Stimulated activated naive CD8-positive, alpha-beta T cell treated with anti-CD3 and anti-CD28 coated beads, Interleukin-15, Interleukin-2, amounts not matched to agents 100 U/mL and 50 U/mL, for 24 hours (primary cell): Measurements from ENCODE around the gene CSTPP1.
"Not testable (repeated sequence)": the region's sequence is repeated elsewhere in the genome, so short reads cannot be mapped to it uniquely, and the experiment has no call there.

ENCODE experiments used
- ATAC-seq: fragments of 150-1000 bp; cut with Tn5 transposase; one replicate; pipeline ENCODE4 v1.10.0; 2021
- DNase-seq: peaks from one replicate; pipeline ENCODE4 v3.0.0; 2021

The CSTPP1 gene

GRCh38 chr11:46953093-46953492, 16.5 kb downstream of the CSTPP1 start:
- ATAC-seq (no peak), DNase-seq (no peak)

- no peak for DNase-seq
- no peak for ATAC-seq
These were observed 22.2 kb downstream of the CSTPP1 start for GRCh38 chr11:46958777-46959176.

GRCh38 chr11:46961041-46961440, 24.5 kb downstream of the CSTPP1 start:
- ATAC-seq, result no peak
- DNase-seq, result no peak

DNA sequence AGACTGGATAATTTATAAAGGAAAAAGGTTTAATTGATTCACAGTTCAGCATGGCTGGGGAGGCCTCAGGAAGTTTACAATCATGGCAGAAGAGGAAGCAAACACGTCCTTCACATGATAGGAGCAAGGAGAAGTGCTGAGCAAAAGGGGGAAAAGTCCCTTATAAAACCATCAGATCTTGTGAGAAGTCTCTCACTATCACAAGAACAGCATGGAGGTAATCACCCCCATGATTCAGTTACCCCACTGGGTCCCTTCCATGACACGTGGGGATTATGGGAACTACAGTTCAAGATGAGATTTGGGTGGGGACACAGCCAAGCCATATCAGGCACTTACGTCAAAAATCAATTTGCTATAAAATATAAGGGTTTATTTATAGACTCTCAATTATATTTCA, 25.3 kb downstream of the CSTPP1 start:
- DNase-seq, ATAC-seq: not testable (repeated sequence)

GRCh38 chr11:46963844-46964243, 27.3 kb downstream of the CSTPP1 start:
- DNase-seq, result no peak
- no peak for ATAC-seq

DNA sequence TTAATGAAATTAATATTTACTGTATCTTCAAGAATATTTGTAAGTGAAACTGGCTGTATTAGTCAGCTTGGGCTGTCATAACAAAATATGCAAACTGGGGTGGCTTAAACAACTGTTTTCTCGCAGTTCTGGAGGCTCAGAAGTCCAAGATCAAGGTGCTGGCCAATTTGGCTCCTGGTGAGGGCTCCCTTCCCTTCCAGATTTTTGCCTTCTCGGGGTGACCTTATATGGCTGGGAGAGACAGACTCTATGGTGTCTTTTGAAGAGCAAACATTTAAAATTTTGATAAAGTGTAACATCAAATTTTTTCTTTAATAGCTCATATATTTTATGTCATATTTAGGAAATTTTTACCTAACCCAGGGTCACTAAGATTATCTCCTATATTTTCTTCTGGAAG, 30.2 kb downstream of the CSTPP1 start:
- no peak for DNase-seq
- no peak for ATAC-seq

DNA sequence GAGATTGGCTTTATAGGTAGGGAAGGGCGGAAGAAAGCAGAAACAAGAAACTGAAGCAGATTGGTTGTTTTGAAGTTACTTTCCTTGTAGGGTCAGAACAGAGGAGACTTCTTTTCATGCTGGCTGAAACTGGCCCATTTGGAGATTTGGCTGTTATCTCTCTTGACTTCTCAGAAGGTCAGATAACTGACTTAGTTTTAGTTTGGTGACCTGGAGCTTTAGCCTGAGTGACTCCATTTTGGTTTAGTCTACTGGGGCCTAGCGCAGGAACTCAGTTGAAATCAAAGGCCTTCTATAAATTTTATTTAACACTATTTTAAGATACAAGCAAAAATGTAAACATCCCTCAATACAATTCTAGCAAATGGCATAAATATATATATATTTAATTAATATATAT, 31.4 kb downstream of the CSTPP1 start:
- ATAC-seq (no peak), DNase-seq (no peak)

DNA sequence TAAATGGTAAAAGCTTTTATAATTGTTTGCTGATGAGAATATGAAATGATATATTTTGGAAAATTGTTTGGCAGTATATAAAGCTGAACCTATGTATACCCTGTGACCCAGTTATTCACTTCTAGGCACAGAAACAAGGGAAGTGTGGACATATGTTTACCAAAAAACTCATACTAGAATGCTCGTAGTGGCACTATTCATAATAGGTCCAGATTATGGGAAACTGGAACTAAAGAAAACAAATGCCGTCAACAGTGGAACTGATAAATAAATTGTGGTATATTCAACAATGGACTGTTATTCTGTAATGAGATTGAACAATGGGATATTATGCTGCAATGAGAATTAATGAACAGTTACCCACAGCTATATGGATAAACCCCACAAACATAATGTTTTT, 32.8 kb downstream of the CSTPP1 start:
- no peak for ATAC-seq

GRCh38 chr11:46970913-46971625, 34.5 kb downstream of the CSTPP1 start:
- ATAC-seq, result no peak
- no peak for DNase-seq

More for the DNA sequence above, 32.8 kb downstream of the CSTPP1 start:
- no peak for DNase-seq

- no peak for DNase-seq
- no peak for ATAC-seq
These were observed 35.8 kb downstream of the CSTPP1 start for GRCh38 chr11:46972343-46972742.

GRCh38 chr11:46972821-46973220, 36.3 kb downstream of the CSTPP1 start:
- DNase-seq, result no peak
- no peak for ATAC-seq

DNA sequence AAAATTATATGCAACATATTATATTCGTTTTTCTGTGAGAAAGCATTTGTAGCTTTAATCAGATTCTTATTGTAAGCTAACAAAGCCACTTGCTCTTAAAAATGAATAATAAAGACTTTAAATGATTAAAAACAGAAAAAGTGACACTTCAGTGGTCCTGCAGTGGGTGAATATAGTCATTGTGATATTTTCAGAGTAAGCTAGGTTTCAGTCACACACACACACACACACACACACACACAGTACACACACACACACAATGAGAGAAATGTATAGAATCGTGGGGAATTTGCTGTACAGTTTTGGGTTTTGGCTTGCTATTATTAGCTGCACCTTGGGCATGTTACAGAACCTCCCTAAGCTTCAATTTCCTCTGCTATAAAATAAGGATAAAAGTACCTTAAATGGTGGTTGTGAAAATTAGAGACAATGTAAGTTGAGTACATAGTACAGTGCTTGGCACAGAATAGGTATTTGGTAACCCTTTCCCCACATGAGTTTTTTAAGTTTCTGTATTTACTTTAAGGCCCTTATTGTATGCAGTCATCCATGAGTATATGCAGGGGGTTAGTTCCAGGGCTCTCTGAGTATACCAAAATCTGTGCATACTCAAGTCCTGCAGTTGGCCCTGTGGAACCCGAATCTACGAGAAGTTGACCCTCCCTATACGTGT, 39.8 kb downstream of the CSTPP1 start:
- ATAC-seq (peak; percentile 59), DNase-seq (no peak)

- ATAC-seq (no peak), DNase-seq (no peak)
These were observed 40.7 kb downstream of the CSTPP1 start for GRCh38 chr11:46977038-46977813.

DNA sequence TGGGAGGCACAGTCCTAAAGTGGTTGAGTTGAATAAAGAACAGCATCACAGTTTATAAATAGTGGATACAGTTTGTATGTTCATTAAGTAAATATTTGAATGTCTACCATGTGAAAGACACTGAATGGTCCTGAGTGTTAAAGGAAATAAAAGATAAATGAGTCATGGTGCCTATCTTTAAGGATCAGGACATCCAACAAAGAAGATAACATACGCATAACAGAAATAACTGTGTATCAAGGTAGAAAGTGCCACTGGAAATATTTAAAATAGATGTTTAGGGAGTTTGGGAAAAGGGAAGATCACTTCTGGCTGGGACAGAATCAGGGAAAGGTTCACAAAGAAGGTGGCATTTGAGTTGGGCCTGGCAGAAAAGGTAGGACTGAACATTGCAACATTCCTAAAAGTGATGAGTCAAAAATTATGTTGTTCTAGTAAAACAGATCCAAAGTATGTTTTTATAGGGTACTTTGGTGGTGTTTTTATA, 41.5 kb downstream of the CSTPP1 start:
- ATAC-seq (no peak), DNase-seq (no peak)

DNA sequence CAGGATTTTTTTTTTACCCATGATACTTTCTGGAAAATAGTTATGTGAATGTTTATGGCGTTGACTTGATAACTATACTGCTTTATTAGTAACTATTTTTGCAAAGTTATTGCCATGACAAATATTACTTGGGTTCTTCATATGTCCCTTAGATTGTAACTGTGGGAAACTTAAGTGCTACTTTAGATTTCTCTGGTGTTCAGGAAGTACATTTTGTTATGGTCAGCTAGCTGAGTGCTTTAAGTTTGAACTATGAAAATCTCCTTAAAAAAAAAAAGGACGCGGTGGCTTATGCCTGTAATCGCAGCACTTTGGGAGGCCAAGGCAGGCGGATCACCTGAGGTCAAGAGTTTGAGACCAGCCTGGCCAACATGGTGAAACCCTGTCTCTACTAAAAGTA, 42.8 kb downstream of the CSTPP1 start:
- ATAC-seq, result no peak

GRCh38 chr11:46981436-46981835, 44.9 kb downstream of the CSTPP1 start:
- no peak for DNase-seq
- no peak for ATAC-seq

More for the DNA sequence above, 42.8 kb downstream of the CSTPP1 start:
- no peak for DNase-seq

- DNase-seq (no peak), ATAC-seq (no peak)
These were observed 46.4 kb downstream of the CSTPP1 start for GRCh38 chr11:46982797-46983452.

DNA sequence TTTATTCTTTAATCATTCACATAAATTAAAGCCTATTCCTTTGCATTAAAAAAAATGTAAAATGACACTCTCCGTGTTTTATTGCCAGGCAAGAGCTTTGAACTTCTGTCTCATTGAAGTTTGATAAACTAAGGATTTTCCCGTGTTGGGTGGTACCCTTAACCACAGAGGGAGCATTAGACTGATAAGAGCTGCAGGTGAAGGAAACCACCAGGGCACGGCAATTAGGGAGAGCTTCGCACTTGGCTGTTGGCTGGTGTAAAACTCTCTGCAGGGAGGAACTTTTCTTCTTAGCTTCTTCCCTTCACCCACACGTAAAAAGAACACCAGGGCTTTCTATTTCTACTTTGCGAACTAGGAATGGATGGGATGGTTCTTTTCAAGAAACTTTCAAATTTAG, 47.0 kb downstream of the CSTPP1 start:
- ATAC-seq (no peak), DNase-seq (no peak)

- DNase-seq, result no peak
- no peak for ATAC-seq
These were observed 48.0 kb downstream of the CSTPP1 start for GRCh38 chr11:46984548-46984947.

DNA sequence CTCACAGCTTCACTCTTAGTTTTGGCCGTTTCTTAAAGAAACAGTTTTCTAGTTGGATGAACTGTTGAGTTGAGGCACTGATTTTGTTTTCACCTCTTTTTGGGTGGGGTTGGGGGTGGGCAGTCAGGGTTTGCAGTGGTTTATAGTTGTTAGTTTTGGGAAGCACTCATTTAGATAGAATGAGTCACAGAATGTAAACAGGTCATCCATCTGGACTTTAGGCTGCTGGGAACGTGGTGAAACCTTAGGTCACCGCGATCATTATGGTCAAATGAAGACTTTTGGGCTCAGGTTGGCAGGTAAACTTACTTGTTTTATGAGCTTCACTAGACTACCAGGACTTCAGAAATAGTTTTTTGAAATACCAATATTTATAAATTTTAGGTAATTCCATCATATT, 48.4 kb downstream of the CSTPP1 start:
- no peak for DNase-seq
- no peak for ATAC-seq

DNA sequence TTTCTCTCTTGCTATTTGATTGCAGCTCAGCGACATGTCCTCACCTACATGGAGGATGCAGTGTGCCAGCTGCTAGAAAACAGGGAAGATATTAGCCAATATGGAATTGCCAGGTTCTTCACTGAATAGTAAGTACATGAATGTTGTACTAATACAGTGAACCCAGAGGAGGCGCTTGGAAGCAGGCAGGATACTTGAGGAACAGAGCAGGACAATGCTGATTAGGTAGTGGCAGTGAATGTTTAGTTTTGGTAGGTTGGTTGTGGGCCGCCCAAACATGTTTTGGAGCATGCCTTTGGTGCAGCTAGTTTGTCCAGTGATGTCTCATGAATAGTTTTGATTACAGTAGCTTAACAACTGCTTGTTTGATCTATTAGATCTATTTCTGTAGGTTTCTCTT, 50.6 kb downstream of the CSTPP1 start:
- DNase-seq (no peak), ATAC-seq (no peak)

DNA sequence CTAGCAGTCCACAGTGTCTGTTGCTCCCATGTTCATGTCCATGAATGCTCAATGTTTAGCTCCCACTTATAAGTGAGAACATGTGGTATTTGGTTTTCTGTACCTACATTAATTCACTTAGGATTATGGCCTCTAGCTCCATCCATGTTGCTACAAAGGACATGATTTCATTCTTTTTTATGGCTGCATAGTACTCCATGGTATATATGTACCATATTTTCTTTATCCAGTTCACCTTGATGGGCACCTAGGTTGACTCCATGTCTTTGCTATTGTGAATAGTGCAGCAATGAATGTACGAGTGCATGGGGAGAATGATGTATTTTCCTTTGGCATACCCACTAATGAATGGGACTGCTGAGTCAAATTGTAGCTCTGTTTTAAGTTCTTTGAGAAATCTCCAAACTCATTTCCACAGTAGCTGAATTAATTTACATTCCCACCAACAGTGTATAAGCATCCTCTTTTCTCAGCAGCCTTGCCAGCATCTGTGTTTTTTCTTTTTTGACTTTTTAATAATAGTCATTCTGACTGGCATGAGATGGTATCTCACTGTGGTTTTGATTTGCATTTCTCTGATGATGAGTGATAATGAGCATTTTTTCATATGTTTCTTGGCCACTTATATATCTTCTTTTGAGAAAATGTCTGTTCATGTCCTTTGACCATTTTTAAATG, 53.4 kb downstream of the CSTPP1 start:
- peak; percentile 32 for ATAC-seq
- DNase-seq, result not testable (repeated sequence)
